ENCODE data around the gene ACSM4. TPM values are rescaled to one million over a fixed set of nuclear protein-coding genes. Genes with fewer than 3 reads are reported as not detected.
"Not testable (repeated sequence)": the region's sequence is repeated elsewhere in the genome, so short reads cannot be mapped to it uniquely, and the experiment has no call there.

ACSM4 gene
- total and polyA plus RNA-seq, 4 donors, result not detected

DNA sequence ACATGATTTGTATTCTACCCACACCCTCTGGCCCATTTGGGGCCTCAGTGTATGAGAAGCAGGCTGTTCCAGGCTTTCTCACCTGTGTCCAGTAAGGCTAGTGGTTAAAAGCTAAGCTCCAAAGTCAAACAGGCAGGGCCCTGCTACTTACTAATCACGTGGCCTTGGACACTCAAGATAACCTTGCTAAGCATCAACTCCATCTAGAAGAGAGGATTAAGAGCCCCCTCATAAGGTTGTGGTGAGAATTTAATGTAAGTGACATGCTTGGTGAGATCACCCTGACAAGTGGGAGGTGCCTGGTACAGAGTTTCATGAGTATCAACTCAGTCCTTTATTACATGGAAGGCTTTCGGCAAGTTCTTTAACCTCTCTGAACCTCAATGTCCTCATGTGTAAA is 17.8 kb downstream of the ACSM4 start:
- DNase-seq (no peak), ATAC-seq (ENCODE audit: insufficient read depth, low FRiP score) (no peak)
- no peak overlapping the region for H3K4me3 ChIP-seq
- H3K9ac ChIP-seq (ENCODE audit: insufficient read depth in 1 of 2, low read length in 2 of 2), result no peak overlapping the region
- TF ChIP-seq, protein P1, sequence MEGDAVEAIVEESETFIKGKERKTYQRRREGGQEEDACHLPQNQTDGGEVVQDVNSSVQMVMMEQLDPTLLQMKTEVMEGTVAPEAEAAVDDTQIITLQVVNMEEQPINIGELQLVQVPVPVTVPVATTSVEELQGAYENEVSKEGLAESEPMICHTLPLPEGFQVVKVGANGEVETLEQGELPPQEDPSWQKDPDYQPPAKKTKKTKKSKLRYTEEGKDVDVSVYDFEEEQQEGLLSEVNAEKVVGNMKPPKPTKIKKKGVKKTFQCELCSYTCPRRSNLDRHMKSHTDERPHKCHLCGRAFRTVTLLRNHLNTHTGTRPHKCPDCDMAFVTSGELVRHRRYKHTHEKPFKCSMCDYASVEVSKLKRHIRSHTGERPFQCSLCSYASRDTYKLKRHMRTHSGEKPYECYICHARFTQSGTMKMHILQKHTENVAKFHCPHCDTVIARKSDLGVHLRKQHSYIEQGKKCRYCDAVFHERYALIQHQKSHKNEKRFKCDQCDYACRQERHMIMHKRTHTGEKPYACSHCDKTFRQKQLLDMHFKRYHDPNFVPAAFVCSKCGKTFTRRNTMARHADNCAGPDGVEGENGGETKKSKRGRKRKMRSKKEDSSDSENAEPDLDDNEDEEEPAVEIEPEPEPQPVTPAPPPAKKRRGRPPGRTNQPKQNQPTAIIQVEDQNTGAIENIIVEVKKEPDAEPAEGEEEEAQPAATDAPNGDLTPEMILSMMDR (IDR thresholded peaks at IDR 0.05; ENCODE audit: control extremely low read depth, extremely low read depth), result no peak
- no peaks in the 10 kb centered on the region for H3K36me3 ChIP-seq (ENCODE audit: control insufficient read depth in 4 of 4, insufficient read depth in 4 of 4, low read length in 4 of 4)
- H3K4me1 ChIP-seq (ENCODE audit: control insufficient read depth in 5 of 5, insufficient read depth in 5 of 5, low read length in 5 of 5), result no peaks in the 10 kb centered on the region
- H3K27ac ChIP-seq (ENCODE audit: low read depth in 1 of 2, low read length in 1 of 2), result no peak overlapping the region
- no peaks in the 10 kb centered on the region for H3K9me3 ChIP-seq (ENCODE audit: control insufficient read depth in 4 of 4, insufficient read depth in 3 of 4, low read length in 3 of 4)
- no peaks in the 10 kb centered on the region for H3K27me3 ChIP-seq (ENCODE audit: control insufficient read depth in 3 of 3, insufficient read depth in 3 of 3, low read length in 2 of 3)
- WGBS, 2 donors, result 54 to 83% methylated on average over 2 of the region's 2 CpGs

- no peak for DNase-seq
- 81 to 90% methylated on average over 5 of the region's 5 CpGs for WGBS, 2 donors
These were observed 18.7 kb downstream of the ACSM4 start for GRCh38 chr12:7322599-7322998.

GRCh38 chr12:7324176-7324575 is 20.3 kb downstream of the ACSM4 start:
- TF ChIP-seq, protein P1 (IDR thresholded peaks at IDR 0.05; ENCODE audit: control extremely low read depth, extremely low read depth), result no peak
- Histone ChIP-seq H3K4me1 (ENCODE audit: control insufficient read depth in 5 of 5, insufficient read depth in 5 of 5, low read length in 5 of 5) (no peaks in the 10 kb centered on the region), H3K36me3 (ENCODE audit: control insufficient read depth in 4 of 4, insufficient read depth in 4 of 4, low read length in 4 of 4) (no peaks in the 10 kb centered on the region), H3K27ac (ENCODE audit: low read depth in 1 of 2, low read length in 1 of 2) (no peak overlapping the region), H3K27me3 (ENCODE audit: control insufficient read depth in 3 of 3, insufficient read depth in 3 of 3, low read length in 2 of 3) (no peaks in the 10 kb centered on the region), H3K4me3 (no peak overlapping the region), H3K9me3 (ENCODE audit: control insufficient read depth in 4 of 4, insufficient read depth in 3 of 4, low read length in 3 of 4) (no peaks in the 10 kb centered on the region), H3K9ac (ENCODE audit: insufficient read depth in 1 of 2, low read length in 2 of 2) (no peak overlapping the region)
- ATAC-seq (ENCODE audit: insufficient read depth, low FRiP score), result no peak
- no peak for DNase-seq
- WGBS, 2 donors, result 77 to 84% methylated on average over 5 of the region's 5 CpGs

More at GRCh38 chr12:7322599-7322998, 18.7 kb downstream of the ACSM4 start:
- H3K27ac ChIP-seq (ENCODE audit: low read depth in 1 of 2, low read length in 1 of 2), result no peak overlapping the region
- H3K36me3 ChIP-seq (ENCODE audit: control insufficient read depth in 4 of 4, insufficient read depth in 4 of 4, low read length in 4 of 4), result no peaks in the 10 kb centered on the region
- no peaks in the 10 kb centered on the region for H3K27me3 ChIP-seq (ENCODE audit: control insufficient read depth in 3 of 3, insufficient read depth in 3 of 3, low read length in 2 of 3)
- no peak for ATAC-seq (ENCODE audit: insufficient read depth, low FRiP score)
- TF ChIP-seq, protein P1 (IDR thresholded peaks at IDR 0.05; ENCODE audit: control extremely low read depth, extremely low read depth), result no peak
- H3K4me1 ChIP-seq (ENCODE audit: control insufficient read depth in 5 of 5, insufficient read depth in 5 of 5, low read length in 5 of 5), result no peaks in the 10 kb centered on the region
- no peak overlapping the region for H3K9ac ChIP-seq (ENCODE audit: insufficient read depth in 1 of 2, low read length in 2 of 2)
- no peak overlapping the region for H3K4me3 ChIP-seq
- H3K9me3 ChIP-seq (ENCODE audit: control insufficient read depth in 4 of 4, insufficient read depth in 3 of 4, low read length in 3 of 4), result no peaks in the 10 kb centered on the region

DNA sequence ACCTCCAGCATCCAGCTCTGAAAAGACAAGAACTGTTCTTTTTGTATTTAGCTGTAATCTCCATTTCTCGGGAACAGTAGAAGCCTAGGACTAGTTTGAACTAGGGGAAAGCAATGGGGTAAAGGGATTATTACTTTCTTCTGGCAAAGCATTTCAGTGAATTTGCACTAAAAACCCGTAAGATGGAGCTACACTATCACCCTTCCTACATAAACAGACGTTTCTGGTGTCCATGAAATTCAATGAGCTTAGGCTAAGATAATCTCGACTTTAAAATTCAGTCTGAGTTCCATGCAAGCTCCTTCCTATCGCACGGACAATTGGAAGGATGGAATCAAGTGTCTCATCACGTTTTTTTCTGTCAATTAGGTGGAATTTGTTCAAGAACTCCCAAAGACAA is 24.0 kb downstream of the ACSM4 start:
- Histone ChIP-seq H3K27ac (ENCODE audit: low read depth in 1 of 2, low read length in 1 of 2) (no peak overlapping the region), H3K27me3 (ENCODE audit: control insufficient read depth in 3 of 3, insufficient read depth in 3 of 3, low read length in 2 of 3) (no peaks in the 10 kb centered on the region), H3K36me3 (ENCODE audit: control insufficient read depth in 4 of 4, insufficient read depth in 4 of 4, low read length in 4 of 4) (no peaks in the 10 kb centered on the region), H3K9me3 (ENCODE audit: control insufficient read depth in 4 of 4, insufficient read depth in 3 of 4, low read length in 3 of 4) (peaks cover 0 to 2% (median 0%) of the 10 kb centered on the region in 4 donors), H3K4me1 (ENCODE audit: control insufficient read depth in 5 of 5, insufficient read depth in 5 of 5, low read length in 5 of 5) (no peaks in the 10 kb centered on the region), H3K9ac (ENCODE audit: insufficient read depth in 1 of 2, low read length in 2 of 2) (no peak overlapping the region), H3K4me3 (no peak overlapping the region)
- TF ChIP-seq, protein P1 (IDR thresholded peaks at IDR 0.05; ENCODE audit: control extremely low read depth, extremely low read depth), result no peak
- no peak for DNase-seq
- ATAC-seq (ENCODE audit: insufficient read depth, low FRiP score), result no peak
- WGBS, 2 donors, result 72 to 89% methylated on average over 7 of the region's 7 CpGs

GRCh38 chr12:7337790-7338189 is 33.9 kb downstream of the ACSM4 start:
- not testable (repeated sequence) for H3K4me1 ChIP-seq (ENCODE audit: control insufficient read depth in 5 of 5, insufficient read depth in 5 of 5, low read length in 5 of 5); H3K36me3 ChIP-seq (ENCODE audit: control insufficient read depth in 4 of 4, insufficient read depth in 4 of 4, low read length in 4 of 4); ATAC-seq (ENCODE audit: insufficient read depth, low FRiP score); H3K9ac ChIP-seq (ENCODE audit: insufficient read depth in 1 of 2, low read length in 2 of 2); H3K27ac ChIP-seq (ENCODE audit: low read depth in 1 of 2, low read length in 1 of 2); H3K27me3 ChIP-seq (ENCODE audit: control insufficient read depth in 3 of 3, insufficient read depth in 3 of 3, low read length in 2 of 3); H3K9me3 ChIP-seq (ENCODE audit: control insufficient read depth in 4 of 4, insufficient read depth in 3 of 4, low read length in 3 of 4); H3K4me3 ChIP-seq; DNase-seq
- 90 to 94% methylated on average over 5 of the region's 5 CpGs for WGBS, 2 donors
